Thoracic aorta (tissue), 2 donors: ENCODE results near the gene PDGFRB. TPM values are rescaled to one million over a fixed set of nuclear protein-coding genes. Genes with fewer than 3 reads are reported as not detected.

Experiments used
- ATAC-seq: fragments of 150-250 bp; one replicate; pipeline ENCODE4 v1.8.0; 2017; ENCODE audit warnings: low read depth; ENCODE audit not compliant: insufficient number of reproducible peaks, low FRiP score
- DNase-seq: peaks from one replicate; pipeline ENCODE4 v3.0.0-alpha.2; 2020; ENCODE audit warnings: low spot score
- H3K27ac ChIP-seq, 2 donors: fragments of 200-600 bp; sonication (generic); 1 replicate in 1 of 2; 2 replicates in 1 of 2; pipeline ENCODE4 v1.5.1; 2016; ENCODE audit warnings: mild to moderate bottlenecking in 2 of 2, moderate library complexity in 2 of 2
- H3K27me3 ChIP-seq: fragments of 200-600 bp; sonication (generic); replicated peaks from 2 replicates; pipeline ENCODE4 v1.6.0; 2016; ENCODE audit warnings: mild to moderate bottlenecking; ENCODE audit not compliant: insufficient read depth
- H3K36me3 ChIP-seq: fragments of 200-600 bp; sonication (generic); one replicate; pipeline ENCODE4 v1.5.1; 2016
- H3K4me1 ChIP-seq, 2 donors: fragments of 200-600 bp; sonication (generic); 1 replicate in 1 of 2; 2 replicates in 1 of 2; pipeline versions ENCODE4 v1.5.1 to v1.6.0; 2016; ENCODE audit warnings: low read depth in 2 of 2, mild to moderate bottlenecking in 1 of 2; ENCODE audit not compliant: control insufficient read depth in 1 of 2
- H3K4me3 ChIP-seq: fragments of 200-600 bp; sonication (generic); 2 replicates; pipeline ENCODE4 v1.5.1; 2016; ENCODE audit warnings: mild to moderate bottlenecking
- H3K9me3 ChIP-seq: fragments of 200-600 bp; sonication (generic); 2 replicates; pipeline ENCODE4 v1.5.1; 2016
- total RNA-seq, 2 donors: library from RNA; depleted of rRNA; stranded (reverse); fragments of >200 nt; gene quantifications; one replicate each; pipeline versions ENCODE4 v1.1.0 to v1.2.3, GENCODE V29; 2016
- TF ChIP-seq, protein P1 (sequence below): fragments of 200-600 bp; sonication (generic); IDR thresholded peaks from one replicate; pipeline ENCODE4 v1.5.1; 2019; ENCODE audit warnings: antibody characterized with exemption

The PDGFRB gene
- total RNA-seq, 2 donors from 2014 or later: 362 to 421 TPM

DNA sequence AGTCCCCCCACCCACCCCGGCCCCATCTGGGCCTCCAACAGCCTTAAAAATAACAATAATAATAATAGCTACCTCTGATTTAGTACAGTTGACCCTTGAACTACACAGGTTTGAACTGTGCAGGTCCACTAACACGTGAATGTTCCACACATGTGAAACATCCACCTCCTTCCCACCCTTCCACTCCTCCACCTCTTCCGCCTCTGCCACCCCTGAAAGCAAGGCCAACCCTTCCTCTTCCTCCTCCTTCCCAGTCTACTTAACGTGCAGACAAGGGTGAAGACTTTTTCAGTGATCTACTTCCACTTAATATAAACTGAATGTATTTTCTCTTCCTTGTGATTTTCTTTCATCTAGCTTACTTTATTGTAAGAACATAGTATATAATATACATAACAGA is 10.8 kb downstream of the PDGFRB start:
- Histone ChIP-seq H3K4me3 (peak overlapping the region; percentile 35), H3K27me3 (no peaks in the 10 kb centered on the region), H3K36me3 (peaks cover 3% of the 10 kb centered on the region), H3K4me1 (peaks cover 85 to 100% of the 10 kb centered on the region in 2 donors), H3K9me3 (no peaks in the 10 kb centered on the region), H3K27ac (peak overlapping the region; percentile 97)
- no peak for ATAC-seq
- no peak for DNase-seq
- TF ChIP-seq, protein P1, sequence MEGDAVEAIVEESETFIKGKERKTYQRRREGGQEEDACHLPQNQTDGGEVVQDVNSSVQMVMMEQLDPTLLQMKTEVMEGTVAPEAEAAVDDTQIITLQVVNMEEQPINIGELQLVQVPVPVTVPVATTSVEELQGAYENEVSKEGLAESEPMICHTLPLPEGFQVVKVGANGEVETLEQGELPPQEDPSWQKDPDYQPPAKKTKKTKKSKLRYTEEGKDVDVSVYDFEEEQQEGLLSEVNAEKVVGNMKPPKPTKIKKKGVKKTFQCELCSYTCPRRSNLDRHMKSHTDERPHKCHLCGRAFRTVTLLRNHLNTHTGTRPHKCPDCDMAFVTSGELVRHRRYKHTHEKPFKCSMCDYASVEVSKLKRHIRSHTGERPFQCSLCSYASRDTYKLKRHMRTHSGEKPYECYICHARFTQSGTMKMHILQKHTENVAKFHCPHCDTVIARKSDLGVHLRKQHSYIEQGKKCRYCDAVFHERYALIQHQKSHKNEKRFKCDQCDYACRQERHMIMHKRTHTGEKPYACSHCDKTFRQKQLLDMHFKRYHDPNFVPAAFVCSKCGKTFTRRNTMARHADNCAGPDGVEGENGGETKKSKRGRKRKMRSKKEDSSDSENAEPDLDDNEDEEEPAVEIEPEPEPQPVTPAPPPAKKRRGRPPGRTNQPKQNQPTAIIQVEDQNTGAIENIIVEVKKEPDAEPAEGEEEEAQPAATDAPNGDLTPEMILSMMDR: no peak

DNA sequence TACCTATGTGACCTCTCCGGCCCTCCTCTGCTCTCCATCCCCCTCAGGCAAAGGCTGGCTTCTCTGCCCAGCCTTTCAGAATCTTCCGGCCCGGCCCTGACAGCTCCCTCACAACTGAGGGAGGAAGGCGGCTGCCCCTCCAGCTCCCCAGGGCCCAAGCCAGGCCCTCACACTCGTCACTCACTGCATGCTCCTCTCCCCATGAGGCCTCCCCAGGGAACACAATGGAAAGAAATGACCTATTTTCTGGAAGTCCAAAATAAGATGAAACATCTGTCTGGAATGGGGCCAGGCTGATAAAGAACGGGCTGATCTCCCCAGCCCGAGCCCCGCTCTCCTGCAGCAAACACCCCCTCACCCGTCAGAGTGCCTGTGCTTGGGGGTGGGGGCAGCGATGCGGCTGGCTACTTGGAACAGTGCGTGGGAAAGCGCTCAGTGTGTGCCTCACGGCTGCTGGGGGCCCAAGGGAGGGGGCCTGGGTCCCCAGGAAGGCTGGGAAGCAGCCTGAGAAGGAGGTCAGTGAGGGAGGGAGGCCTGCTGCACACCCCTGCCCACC is 11.3 kb downstream of the PDGFRB start:
- Histone ChIP-seq H3K9me3 (no peaks in the 10 kb centered on the region), H3K36me3 (peaks cover 3% of the 10 kb centered on the region), H3K4me1 (peaks cover 87 to 100% of the 10 kb centered on the region in 2 donors), H3K27ac (peak overlapping the region; percentile 97), H3K4me3 (peak overlapping the region; percentile 35), H3K27me3 (no peaks in the 10 kb centered on the region)
- TF ChIP-seq, protein P1: no peak
- ATAC-seq (no peak), DNase-seq (peak; percentile 39)

DNA sequence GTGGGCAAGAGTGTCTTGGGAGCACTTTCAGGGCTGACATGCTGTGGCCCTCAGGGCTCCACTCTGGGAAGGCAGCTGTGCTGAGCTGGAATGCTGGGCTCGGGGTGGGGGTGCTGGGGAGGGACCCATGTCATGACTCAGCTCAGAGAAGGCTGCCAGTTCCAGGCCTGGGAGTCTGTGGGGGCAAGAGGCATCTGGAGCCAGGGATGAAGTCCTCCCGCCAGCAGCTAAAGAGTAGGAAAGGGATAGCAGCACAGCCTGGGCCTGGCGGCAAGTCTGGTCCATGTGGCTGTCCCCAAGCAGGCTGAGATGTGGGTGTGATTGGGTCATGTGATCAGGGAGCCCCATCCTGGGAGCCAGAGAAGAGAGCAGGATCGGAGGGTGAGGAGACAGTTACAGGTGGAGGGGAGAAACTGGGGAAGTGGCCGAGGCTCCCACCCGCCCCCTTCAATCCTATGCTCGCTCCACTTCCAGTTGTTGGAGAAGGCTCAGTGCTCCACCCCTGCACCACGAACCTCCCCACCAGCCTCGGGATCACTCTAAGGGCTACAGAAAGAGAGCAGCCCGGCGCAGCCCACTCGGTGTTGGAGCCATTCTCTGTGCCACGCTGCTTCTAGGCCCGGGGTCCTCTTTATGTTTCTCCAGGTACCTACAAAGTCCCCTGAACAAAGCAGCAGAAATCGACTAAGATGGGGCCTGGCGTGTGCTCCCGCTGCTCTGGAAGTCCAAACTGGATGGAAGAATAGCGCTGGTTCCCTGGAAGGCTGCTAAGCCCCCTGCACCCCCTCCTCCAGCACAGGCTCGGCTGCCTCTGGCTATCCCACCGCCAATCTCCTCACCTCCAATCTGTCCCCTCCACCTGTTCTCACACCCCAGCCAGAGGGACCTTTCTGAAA is 12.0 kb downstream of the PDGFRB start:
- ATAC-seq (peak; percentile 42), DNase-seq (peak; percentile 77)
- H3K9me3 ChIP-seq: no peaks in the 10 kb centered on the region
- H3K27me3 ChIP-seq: no peaks in the 10 kb centered on the region
- H3K27ac ChIP-seq: peak overlapping the region; percentile 97
- H3K4me1 ChIP-seq: peaks cover 88 to 100% of the 10 kb centered on the region in 2 donors
- H3K4me3 ChIP-seq: peak overlapping the region; percentile 35
- TF ChIP-seq, protein P1: no peak
- H3K36me3 ChIP-seq: peaks cover 3% of the 10 kb centered on the region

DNA sequence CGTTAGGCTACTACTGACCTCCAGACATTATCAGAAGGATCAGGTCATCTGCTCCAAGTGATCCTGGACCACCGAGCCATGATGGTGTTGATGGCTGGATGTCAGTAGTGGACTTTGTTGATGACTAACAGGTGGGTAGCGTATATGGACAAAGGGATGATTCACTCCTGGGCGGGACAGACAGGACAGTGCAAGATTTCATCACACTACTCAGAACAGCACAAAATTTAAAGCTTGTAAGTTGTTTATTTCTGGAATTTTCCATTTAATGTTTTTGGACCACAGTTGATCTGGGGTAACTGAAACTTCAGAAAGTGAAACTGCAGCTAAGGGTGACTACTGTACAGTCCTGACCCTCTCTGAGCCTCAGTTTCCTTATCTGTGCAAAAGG is 12.7 kb downstream of the PDGFRB start:
- H3K4me1 ChIP-seq: peaks cover 88 to 100% of the 10 kb centered on the region in 2 donors
- H3K9me3 ChIP-seq: no peaks in the 10 kb centered on the region
- no peaks in the 10 kb centered on the region for H3K27me3 ChIP-seq
- DNase-seq: peak; percentile 71
- ATAC-seq: peak; percentile 22
- H3K4me3 ChIP-seq: peak overlapping the region; percentile 35
- TF ChIP-seq, protein P1: no peak
- peak overlapping the region; percentile 97 for H3K27ac ChIP-seq
- H3K36me3 ChIP-seq: peaks cover 3% of the 10 kb centered on the region

DNA sequence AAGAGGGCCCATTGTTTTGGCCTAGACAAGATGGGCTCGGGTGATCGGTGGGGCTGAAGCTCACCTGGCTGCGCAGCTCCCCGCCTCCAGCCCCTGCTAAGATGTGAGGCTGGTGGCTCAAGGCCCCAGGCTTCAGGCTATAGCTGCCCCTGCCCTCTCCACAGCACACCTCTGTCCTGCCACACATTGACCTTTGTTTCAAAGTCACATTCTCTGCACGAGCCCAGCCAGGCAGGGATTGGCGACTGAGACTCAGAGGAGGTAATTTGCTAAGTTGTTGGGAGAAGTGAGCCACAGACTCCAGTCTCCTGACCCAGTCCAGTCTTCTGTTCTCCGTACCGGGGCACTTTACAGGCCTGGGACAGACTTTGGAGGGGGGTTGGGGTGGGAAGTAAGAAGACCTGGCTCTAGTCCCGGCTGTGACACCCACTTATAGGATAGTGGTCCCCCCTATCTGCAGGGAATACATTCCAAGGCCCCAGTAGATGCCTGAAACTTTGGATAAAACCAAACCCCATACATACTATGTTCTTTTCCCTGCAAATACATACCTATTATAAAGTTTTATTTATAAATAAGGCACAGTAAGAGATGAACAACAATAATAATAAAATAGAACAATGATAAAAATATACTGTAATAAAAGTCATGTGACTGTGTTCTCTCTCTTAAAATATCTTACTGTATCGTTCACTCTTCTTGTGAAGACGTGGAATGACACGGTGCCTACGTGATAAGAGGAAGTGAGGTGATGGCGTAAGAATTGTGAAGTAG is 13.3 kb downstream of the PDGFRB start:
- ATAC-seq (peak; percentile 3), DNase-seq (no peak)
- peaks cover 89 to 100% of the 10 kb centered on the region in 2 donors for H3K4me1 ChIP-seq
- TF ChIP-seq, protein P1: no peak
- peak overlapping the region; percentile 97 for H3K27ac ChIP-seq
- no peaks in the 10 kb centered on the region for H3K27me3 ChIP-seq
- H3K36me3 ChIP-seq: peaks cover 3% of the 10 kb centered on the region
- H3K9me3 ChIP-seq: no peaks in the 10 kb centered on the region
- peak overlapping the region; percentile 35 for H3K4me3 ChIP-seq
